ENCODE measurements around the gene ZNF792. TPM values are rescaled to one million over a fixed set of nuclear protein-coding genes. Genes with fewer than 3 reads are reported as not detected.

Gene ZNF792
- total RNA-seq, 1 donor from 2014 or later: 6.1 TPM

DNA sequence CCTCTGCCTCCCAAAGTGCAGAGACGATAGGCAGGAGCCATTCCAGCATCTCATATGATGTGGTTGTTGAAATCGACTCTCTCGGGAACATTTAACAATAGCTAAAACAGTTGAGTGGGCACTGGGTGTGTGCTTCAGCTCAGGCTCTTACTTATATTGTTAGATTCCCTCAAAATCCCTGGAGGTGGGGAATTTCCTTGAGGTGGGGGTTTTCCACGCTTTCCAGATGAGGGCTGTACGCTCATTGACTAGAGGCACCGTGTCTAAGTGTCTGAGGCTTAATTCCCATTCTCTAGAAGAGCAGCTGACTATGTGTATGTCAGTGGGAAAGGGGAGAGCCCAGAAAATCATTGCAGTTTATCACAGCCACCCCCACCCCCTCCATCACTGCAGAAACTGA lies 25.3 kb upstream of the ZNF792 start:
- H3K36me3 ChIP-seq (ENCODE audit: control insufficient read depth, insufficient read depth, low read length): no peaks in the 10 kb centered on the region
- H3K4me3 ChIP-seq (ENCODE audit: low read depth, low read length): no peak overlapping the region
- TF ChIP-seq, protein P1, sequence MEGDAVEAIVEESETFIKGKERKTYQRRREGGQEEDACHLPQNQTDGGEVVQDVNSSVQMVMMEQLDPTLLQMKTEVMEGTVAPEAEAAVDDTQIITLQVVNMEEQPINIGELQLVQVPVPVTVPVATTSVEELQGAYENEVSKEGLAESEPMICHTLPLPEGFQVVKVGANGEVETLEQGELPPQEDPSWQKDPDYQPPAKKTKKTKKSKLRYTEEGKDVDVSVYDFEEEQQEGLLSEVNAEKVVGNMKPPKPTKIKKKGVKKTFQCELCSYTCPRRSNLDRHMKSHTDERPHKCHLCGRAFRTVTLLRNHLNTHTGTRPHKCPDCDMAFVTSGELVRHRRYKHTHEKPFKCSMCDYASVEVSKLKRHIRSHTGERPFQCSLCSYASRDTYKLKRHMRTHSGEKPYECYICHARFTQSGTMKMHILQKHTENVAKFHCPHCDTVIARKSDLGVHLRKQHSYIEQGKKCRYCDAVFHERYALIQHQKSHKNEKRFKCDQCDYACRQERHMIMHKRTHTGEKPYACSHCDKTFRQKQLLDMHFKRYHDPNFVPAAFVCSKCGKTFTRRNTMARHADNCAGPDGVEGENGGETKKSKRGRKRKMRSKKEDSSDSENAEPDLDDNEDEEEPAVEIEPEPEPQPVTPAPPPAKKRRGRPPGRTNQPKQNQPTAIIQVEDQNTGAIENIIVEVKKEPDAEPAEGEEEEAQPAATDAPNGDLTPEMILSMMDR (IDR thresholded peaks at IDR 0.05; ENCODE audit: insufficient read depth, low read length, poor library complexity, severe bottlenecking): no peak
- no peaks in the 10 kb centered on the region for H3K27me3 ChIP-seq (ENCODE audit: control insufficient read depth, insufficient read depth, low read length)
- DNase-seq (ENCODE audit: low read depth): no peak

GRCh38 chr19:34988119-34988518 lies 24.1 kb upstream of the ZNF792 start:
- no peak for DNase-seq (ENCODE audit: low read depth)
- TF ChIP-seq, protein P1 (IDR thresholded peaks at IDR 0.05; ENCODE audit: insufficient read depth, low read length, poor library complexity, severe bottlenecking): no peak
- Histone ChIP-seq H3K27me3 (ENCODE audit: control insufficient read depth, insufficient read depth, low read length) (no peaks in the 10 kb centered on the region), H3K4me3 (ENCODE audit: low read depth, low read length) (no peak overlapping the region), H3K36me3 (ENCODE audit: control insufficient read depth, insufficient read depth, low read length) (no peaks in the 10 kb centered on the region)

DNA sequence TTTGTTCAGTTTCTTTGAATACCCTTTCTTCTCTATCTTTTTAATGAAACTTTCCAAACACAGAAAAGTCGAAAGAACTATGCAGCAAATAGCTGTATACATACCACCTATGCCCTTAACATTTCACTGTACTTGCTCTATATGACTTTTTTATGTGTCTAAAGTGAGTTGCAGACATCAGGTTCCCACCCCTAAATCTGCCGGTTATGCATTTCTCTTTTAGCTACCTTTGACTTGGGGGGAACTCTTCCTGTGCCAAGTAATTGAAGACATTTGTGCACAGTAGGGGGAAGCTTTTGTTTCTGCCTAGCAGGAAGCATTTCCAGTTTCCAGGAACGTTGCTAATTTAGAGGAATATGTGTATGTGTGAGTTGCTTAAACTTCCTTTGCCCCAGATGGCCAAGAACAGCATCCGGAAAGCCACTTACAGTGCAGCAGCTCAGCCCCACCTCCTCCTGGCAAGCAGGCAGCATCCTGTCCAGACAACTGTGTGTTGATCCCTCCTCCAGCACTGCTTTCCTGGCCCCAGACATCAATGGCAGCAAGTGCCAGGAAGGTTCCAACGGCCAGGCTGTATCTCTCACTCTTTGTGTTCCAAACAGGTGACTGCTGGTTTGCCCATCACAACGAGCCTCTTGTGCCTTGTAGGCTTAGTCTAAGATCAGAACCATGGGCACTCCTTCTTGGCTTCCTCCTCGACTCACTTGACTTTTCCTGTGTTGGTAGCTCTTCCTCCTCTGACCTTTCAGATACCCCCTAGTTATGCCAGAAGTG lies 21.4 kb upstream of the ZNF792 start:
- Histone ChIP-seq H3K27me3 (ENCODE audit: control insufficient read depth, insufficient read depth, low read length) (no peaks in the 10 kb centered on the region), H3K4me3 (ENCODE audit: low read depth, low read length) (no peak overlapping the region), H3K36me3 (ENCODE audit: control insufficient read depth, insufficient read depth, low read length) (no peaks in the 10 kb centered on the region)
- TF ChIP-seq, protein P1 (IDR thresholded peaks at IDR 0.05; ENCODE audit: insufficient read depth, low read length, poor library complexity, severe bottlenecking): no peak
- DNase-seq (ENCODE audit: low read depth): no peak

DNA sequence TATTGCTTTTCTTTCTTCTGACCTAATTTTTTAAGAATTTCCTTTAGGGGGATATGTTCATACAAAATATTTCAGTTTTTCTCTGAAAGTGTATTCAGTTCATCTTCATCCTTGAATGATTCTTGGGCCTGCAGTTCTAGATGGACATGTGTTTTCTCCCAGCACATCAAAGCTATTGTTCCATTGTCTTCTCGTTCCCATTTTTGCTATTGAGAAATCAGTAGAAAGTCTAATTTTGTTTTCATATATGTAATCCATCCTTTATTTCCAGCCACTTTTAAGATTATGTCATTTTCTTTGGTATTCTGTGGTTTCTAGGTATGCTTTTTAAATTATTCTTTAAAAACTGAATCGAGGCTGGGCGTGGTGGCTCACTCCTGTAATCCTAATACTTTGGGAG lies 20.3 kb upstream of the ZNF792 start:
- TF ChIP-seq, protein P1 (IDR thresholded peaks at IDR 0.05; ENCODE audit: insufficient read depth, low read length, poor library complexity, severe bottlenecking): no peak
- H3K36me3 ChIP-seq (ENCODE audit: control insufficient read depth, insufficient read depth, low read length): no peaks in the 10 kb centered on the region

GRCh38 chr19:34983786-34984185 lies 19.8 kb upstream of the ZNF792 start:
- H3K36me3 ChIP-seq (ENCODE audit: control insufficient read depth, insufficient read depth, low read length): no peaks in the 10 kb centered on the region
- TF ChIP-seq, protein P1 (IDR thresholded peaks at IDR 0.05; ENCODE audit: insufficient read depth, low read length, poor library complexity, severe bottlenecking): no peak
- no peak for DNase-seq (ENCODE audit: low read depth)
- H3K27me3 ChIP-seq (ENCODE audit: control insufficient read depth, insufficient read depth, low read length): no peaks in the 10 kb centered on the region
- H3K4me3 ChIP-seq (ENCODE audit: low read depth, low read length): no peak overlapping the region

More for the DNA sequence above, 20.3 kb upstream of the ZNF792 start:
- DNase-seq (ENCODE audit: low read depth): no peak
- Histone ChIP-seq H3K4me3 (ENCODE audit: low read depth, low read length) (no peak overlapping the region), H3K27me3 (ENCODE audit: control insufficient read depth, insufficient read depth, low read length) (no peaks in the 10 kb centered on the region)

DNA sequence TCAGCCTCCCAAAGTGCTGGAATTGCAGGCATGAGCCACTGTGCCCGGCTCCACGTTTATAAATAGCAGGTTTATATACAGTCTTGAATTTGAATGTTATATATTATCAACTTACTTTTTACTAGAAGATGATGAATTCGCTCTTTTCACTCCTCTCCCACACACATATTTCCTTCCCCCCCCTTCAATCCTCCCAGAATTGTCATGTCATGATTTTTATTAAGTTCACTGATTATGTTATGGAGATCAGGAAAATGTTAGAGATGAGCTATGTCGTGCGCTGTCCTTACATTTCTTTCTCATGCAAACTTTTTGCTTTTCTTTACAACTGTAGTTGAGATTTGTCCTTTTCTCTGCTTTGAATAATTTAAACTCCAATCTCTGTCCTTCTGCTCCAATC lies 18.2 kb upstream of the ZNF792 start:
- TF ChIP-seq, protein P1 (IDR thresholded peaks at IDR 0.05; ENCODE audit: insufficient read depth, low read length, poor library complexity, severe bottlenecking): no peak
- no peak for DNase-seq (ENCODE audit: low read depth)
- Histone ChIP-seq H3K36me3 (ENCODE audit: control insufficient read depth, insufficient read depth, low read length) (no peaks in the 10 kb centered on the region), H3K4me3 (ENCODE audit: low read depth, low read length) (no peak overlapping the region), H3K27me3 (ENCODE audit: control insufficient read depth, insufficient read depth, low read length) (no peaks in the 10 kb centered on the region)
